ENCODE measurements around the gene PLB1. TPM values are rescaled to one million over a fixed set of nuclear protein-coding genes. Genes with fewer than 3 reads are reported as not detected.
A peak's percentile ranks its signal among the peaks of the same experiment; 100 is the strongest.

Gene PLB1
- total and polyA plus RNA-seq, 9 of the 15 experiments (the other 6 are each of a cell fraction or from before 2014, with no cell fraction given): 0.01 to 0.09 (median 0.07) TPM; not detected in 2

- TF ChIP-seq NONO (IDR thresholded peaks at IDR 0.05; ENCODE audit: low read depth in 2 of 2, low read length in 1 of 2) (no peak), HMG20B (CRISPR knock-in tag; IDR thresholded peaks at IDR 0.05) (no peak), NR3C1 (CRISPR knock-in tag; IDR thresholded peaks at IDR 0.05) (no peak), OTX1 (CRISPR knock-in tag; IDR thresholded peaks at IDR 0.05) (no peak), ZNF583 (CRISPR knock-in tag; IDR thresholded peaks at IDR 0.05) (no peak), HDAC1 (IDR thresholded peaks at IDR 0.05) (no peak), NFE2L1 (tag; IDR thresholded peaks at IDR 0.05; ENCODE audit: borderline replicate concordance, low read depth) (no peak), ZFP36 (IDR thresholded peaks at IDR 0.05; ENCODE audit: low read depth, low read length, partially characterized antibody) (peak; percentile 40), FOSL1 (tag; conservative IDR thresholded peaks at IDR 0.05) (peak; percentile 54), RBM25 (IDR thresholded peaks at IDR 0.05; ENCODE audit: low read depth, low read length, severe bottlenecking) (no peak), CTBP1 (IDR thresholded peaks at IDR 0.05; ENCODE audit: borderline replicate concordance) (peak; percentile 78), LCOR (CRISPR knock-in tag; IDR thresholded peaks at IDR 0.05) (0 out of 2 replicates have a peak, but pooled peaks have one; percentile 34), ETS2 (tag; IDR thresholded peaks at IDR 0.05; ENCODE audit: borderline replicate concordance, poor library complexity, severe bottlenecking) (no peak)
- TF ChIP-seq, protein P1, sequence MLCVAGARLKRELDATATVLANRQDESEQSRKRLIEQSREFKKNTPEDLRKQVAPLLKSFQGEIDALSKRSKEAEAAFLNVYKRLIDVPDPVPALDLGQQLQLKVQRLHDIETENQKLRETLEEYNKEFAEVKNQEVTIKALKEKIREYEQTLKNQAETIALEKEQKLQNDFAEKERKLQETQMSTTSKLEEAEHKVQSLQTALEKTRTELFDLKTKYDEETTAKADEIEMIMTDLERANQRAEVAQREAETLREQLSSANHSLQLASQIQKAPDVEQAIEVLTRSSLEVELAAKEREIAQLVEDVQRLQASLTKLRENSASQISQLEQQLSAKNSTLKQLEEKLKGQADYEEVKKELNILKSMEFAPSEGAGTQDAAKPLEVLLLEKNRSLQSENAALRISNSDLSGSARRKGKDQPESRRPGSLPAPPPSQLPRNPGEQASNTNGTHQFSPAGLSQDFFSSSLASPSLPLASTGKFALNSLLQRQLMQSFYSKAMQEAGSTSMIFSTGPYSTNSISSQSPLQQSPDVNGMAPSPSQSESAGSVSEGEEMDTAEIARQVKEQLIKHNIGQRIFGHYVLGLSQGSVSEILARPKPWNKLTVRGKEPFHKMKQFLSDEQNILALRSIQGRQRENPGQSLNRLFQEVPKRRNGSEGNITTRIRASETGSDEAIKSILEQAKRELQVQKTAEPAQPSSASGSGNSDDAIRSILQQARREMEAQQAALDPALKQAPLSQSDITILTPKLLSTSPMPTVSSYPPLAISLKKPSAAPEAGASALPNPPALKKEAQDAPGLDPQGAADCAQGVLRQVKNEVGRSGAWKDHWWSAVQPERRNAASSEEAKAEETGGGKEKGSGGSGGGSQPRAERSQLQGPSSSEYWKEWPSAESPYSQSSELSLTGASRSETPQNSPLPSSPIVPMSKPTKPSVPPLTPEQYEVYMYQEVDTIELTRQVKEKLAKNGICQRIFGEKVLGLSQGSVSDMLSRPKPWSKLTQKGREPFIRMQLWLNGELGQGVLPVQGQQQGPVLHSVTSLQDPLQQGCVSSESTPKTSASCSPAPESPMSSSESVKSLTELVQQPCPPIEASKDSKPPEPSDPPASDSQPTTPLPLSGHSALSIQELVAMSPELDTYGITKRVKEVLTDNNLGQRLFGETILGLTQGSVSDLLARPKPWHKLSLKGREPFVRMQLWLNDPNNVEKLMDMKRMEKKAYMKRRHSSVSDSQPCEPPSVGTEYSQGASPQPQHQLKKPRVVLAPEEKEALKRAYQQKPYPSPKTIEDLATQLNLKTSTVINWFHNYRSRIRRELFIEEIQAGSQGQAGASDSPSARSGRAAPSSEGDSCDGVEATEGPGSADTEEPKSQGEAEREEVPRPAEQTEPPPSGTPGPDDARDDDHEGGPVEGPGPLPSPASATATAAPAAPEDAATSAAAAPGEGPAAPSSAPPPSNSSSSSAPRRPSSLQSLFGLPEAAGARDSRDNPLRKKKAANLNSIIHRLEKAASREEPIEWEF (CRISPR knock-in tag; IDR thresholded peaks at IDR 0.05): no peak
- TF ChIP-seq, protein P2, sequence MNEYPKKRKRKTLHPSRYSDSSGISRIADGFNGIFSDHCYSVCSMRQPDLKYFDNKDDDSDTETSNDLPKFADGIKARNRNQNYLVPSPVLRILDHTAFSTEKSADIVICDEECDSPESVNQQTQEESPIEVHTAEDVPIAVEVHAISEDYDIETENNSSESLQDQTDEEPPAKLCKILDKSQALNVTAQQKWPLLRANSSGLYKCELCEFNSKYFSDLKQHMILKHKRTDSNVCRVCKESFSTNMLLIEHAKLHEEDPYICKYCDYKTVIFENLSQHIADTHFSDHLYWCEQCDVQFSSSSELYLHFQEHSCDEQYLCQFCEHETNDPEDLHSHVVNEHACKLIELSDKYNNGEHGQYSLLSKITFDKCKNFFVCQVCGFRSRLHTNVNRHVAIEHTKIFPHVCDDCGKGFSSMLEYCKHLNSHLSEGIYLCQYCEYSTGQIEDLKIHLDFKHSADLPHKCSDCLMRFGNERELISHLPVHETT (CRISPR knock-in tag; conservative IDR thresholded peaks at IDR 0.05 in 1 of 2, IDR thresholded peaks at IDR 0.05 in 1 of 2): no peak
- TF ChIP-seq, protein P3, sequence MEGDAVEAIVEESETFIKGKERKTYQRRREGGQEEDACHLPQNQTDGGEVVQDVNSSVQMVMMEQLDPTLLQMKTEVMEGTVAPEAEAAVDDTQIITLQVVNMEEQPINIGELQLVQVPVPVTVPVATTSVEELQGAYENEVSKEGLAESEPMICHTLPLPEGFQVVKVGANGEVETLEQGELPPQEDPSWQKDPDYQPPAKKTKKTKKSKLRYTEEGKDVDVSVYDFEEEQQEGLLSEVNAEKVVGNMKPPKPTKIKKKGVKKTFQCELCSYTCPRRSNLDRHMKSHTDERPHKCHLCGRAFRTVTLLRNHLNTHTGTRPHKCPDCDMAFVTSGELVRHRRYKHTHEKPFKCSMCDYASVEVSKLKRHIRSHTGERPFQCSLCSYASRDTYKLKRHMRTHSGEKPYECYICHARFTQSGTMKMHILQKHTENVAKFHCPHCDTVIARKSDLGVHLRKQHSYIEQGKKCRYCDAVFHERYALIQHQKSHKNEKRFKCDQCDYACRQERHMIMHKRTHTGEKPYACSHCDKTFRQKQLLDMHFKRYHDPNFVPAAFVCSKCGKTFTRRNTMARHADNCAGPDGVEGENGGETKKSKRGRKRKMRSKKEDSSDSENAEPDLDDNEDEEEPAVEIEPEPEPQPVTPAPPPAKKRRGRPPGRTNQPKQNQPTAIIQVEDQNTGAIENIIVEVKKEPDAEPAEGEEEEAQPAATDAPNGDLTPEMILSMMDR (IDR thresholded peaks at IDR 0.05 in 2 of 3, conservative IDR thresholded peaks at IDR 0.05 in 1 of 3; ENCODE audit: insufficient read depth in 2 of 3, low read depth in 1 of 3, low read length in 3 of 3): peak; percentile 90 to 95 (median 91)
Observed at GRCh38 chr2:28594332-28595108, 98.7 kb downstream of the PLB1 start (continued).

Measured in K562 (cell line).